A673 (cell line): ENCODE results near the gene NAV2.

Experiments used
- CTCF ChIP-seq: fragments of 300-800, 200-600 bp; sonication (generic); conservative IDR thresholded peaks from 2 replicates; pipeline ENCODE4 v1.5.1; 2017; ENCODE audit warnings: low read depth, mild to moderate bottlenecking, antibody characterized with exemption, low read length, moderate library complexity, mixed read lengths
- EZH2 ChIP-seq: fragments of 200-600 bp; sonication (generic); IDR thresholded peaks from 2 replicates; pipeline ENCODE4 v1.6.1; 2017; ENCODE audit warnings: borderline replicate concordance, low read depth, mild to moderate bottlenecking, mixed read lengths, antibody characterized with exemption, low read length; ENCODE audit not compliant: poor library complexity, severe bottlenecking

DNA sequence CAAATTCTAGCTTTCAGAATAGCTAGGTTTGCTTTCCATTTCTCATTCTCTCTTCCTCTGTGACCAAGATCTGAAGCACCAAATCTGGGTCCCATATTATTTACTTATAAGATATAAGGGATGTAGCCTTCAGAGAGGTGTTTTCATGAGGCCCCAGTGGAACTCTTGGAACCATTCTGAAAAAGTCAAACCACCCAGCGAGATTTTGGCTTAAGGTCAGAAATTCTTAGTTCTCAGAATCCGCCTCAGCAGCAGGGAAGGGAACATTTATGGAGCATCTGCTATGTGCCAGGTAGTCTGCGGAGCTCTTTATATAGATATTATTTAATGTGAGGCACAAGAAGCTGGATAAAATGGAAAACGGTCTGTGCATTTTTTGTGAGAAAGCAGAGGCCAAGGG is 6.3 kb downstream of the NAV2 start:
- no peak for TF ChIP-seq CTCF
- no peak for TF ChIP-seq EZH2
